ENCODE results near the gene KPRP.

GRCh38 chr1:152743371-152744145 is 14.3 kb upstream of the KPRP start:
- TF ChIP-seq, protein P1, sequence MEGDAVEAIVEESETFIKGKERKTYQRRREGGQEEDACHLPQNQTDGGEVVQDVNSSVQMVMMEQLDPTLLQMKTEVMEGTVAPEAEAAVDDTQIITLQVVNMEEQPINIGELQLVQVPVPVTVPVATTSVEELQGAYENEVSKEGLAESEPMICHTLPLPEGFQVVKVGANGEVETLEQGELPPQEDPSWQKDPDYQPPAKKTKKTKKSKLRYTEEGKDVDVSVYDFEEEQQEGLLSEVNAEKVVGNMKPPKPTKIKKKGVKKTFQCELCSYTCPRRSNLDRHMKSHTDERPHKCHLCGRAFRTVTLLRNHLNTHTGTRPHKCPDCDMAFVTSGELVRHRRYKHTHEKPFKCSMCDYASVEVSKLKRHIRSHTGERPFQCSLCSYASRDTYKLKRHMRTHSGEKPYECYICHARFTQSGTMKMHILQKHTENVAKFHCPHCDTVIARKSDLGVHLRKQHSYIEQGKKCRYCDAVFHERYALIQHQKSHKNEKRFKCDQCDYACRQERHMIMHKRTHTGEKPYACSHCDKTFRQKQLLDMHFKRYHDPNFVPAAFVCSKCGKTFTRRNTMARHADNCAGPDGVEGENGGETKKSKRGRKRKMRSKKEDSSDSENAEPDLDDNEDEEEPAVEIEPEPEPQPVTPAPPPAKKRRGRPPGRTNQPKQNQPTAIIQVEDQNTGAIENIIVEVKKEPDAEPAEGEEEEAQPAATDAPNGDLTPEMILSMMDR (IDR thresholded peaks at IDR 0.05), result no peak
- no peak for TF ChIP-seq POLR2AphosphoS5 (IDR thresholded peaks at IDR 0.05)

All from esophagus muscularis mucosa (tissue), 3 donors.